Trophoblast cell (in vitro differentiated cells and primary cell): ENCODE data around the gene AATK.

Source experiments
- DNase-seq, 2 donors: peaks; one replicate each; pipeline ENCODE4 v3.0.0-alpha.2; 2016
- H2AFZ ChIP-seq: 2 replicates; pipeline ENCODE4 v1.6.1; 2013; ENCODE audit warnings: low read length, moderate library complexity, mild to moderate bottlenecking; ENCODE audit not compliant: insufficient read depth, poor library complexity
- H2AK5ac ChIP-seq: 2 replicates; pipeline ENCODE4 v1.6.1; 2013; ENCODE audit warnings: mild to moderate bottlenecking, low read length
- H2BK120ac ChIP-seq: 2 replicates; pipeline ENCODE4 v1.6.1; 2013; ENCODE audit warnings: low read length, mild to moderate bottlenecking, moderate library complexity; ENCODE audit not compliant: insufficient read depth, poor library complexity
- H2BK12ac ChIP-seq: 2 replicates; pipeline ENCODE4 v1.6.1; 2013; ENCODE audit warnings: mild to moderate bottlenecking, low read length, moderate library complexity
- H2BK5ac ChIP-seq: 2 replicates; pipeline ENCODE4 v1.6.1; 2013; ENCODE audit warnings: low read length, low read depth, moderate library complexity, mild to moderate bottlenecking; ENCODE audit not compliant: poor library complexity
- H3K14ac ChIP-seq: 2 replicates; pipeline ENCODE4 v1.6.1; 2013; ENCODE audit warnings: mild to moderate bottlenecking, low read length
- H3K18ac ChIP-seq: 2 replicates; pipeline ENCODE4 v1.6.1; 2013; ENCODE audit warnings: mild to moderate bottlenecking, low read length
- H3K23ac ChIP-seq: 2 replicates; pipeline ENCODE4 v1.6.1; 2013; ENCODE audit warnings: low read length
- H3K27ac ChIP-seq: 2 replicates; pipeline ENCODE4 v1.5.1; 2013; ENCODE audit warnings: low read depth, mild to moderate bottlenecking, inconsistent platforms, low read length, moderate library complexity
- H3K27me3 ChIP-seq: 2 replicates; pipeline ENCODE4 v1.6.1; 2013; ENCODE audit warnings: inconsistent platforms, mild to moderate bottlenecking, low read length, moderate library complexity; ENCODE audit not compliant: insufficient read depth
- H3K36me3 ChIP-seq, 2 experiments: 1 replicate in 1 of 2; 2 replicates in 1 of 2; pipeline ENCODE4 v1.6.1; 2013; ENCODE audit warnings: low read length in 2 of 2, mild to moderate bottlenecking in 2 of 2, moderate library complexity in 1 of 2; ENCODE audit not compliant: insufficient read depth in 2 of 2, control insufficient read depth in 1 of 2
- H3K4ac ChIP-seq: 2 replicates; pipeline ENCODE4 v1.6.1; 2013; ENCODE audit warnings: low read depth, mild to moderate bottlenecking, low read length, moderate library complexity
- H3K4me1 ChIP-seq, 2 experiments: 1 replicate in 1 of 2; 2 replicates in 1 of 2; pipeline ENCODE4 v1.6.1; 2013; ENCODE audit warnings: low read length in 2 of 2, mild to moderate bottlenecking in 2 of 2, moderate library complexity in 1 of 2; ENCODE audit not compliant: insufficient read depth in 2 of 2, control insufficient read depth in 1 of 2
- H3K4me2 ChIP-seq: 2 replicates; pipeline ENCODE4 v1.6.1; 2013; ENCODE audit warnings: inconsistent platforms, mild to moderate bottlenecking, low read length, moderate library complexity
- H3K4me3 ChIP-seq: 2 replicates; pipeline ENCODE4 v1.5.1; 2013; ENCODE audit warnings: mild to moderate bottlenecking, low read depth, low read length, inconsistent platforms
- H3K79me1 ChIP-seq: one replicate; pipeline ENCODE4 v1.6.1; 2013; ENCODE audit warnings: low read length
- H3K79me2 ChIP-seq: 2 replicates; pipeline ENCODE4 v1.6.1; 2013; ENCODE audit warnings: low read length, mild to moderate bottlenecking; ENCODE audit not compliant: control insufficient read depth, insufficient read depth, poor library complexity
- H3K9ac ChIP-seq: 2 replicates; pipeline ENCODE4 v1.6.1; 2013; ENCODE audit warnings: mild to moderate bottlenecking, low read length
- H3K9me3 ChIP-seq: 2 replicates; pipeline ENCODE4 v1.6.1; 2013; ENCODE audit warnings: low read depth, mild to moderate bottlenecking, control low read depth, inconsistent platforms, low read length; ENCODE audit not compliant: insufficient read depth
- H4K12ac ChIP-seq: 2 replicates; pipeline ENCODE4 v1.6.1; 2013; ENCODE audit warnings: low read depth, mild to moderate bottlenecking, low read length, moderate library complexity
- H4K8ac ChIP-seq: 2 replicates; pipeline ENCODE4 v1.6.1; 2013; ENCODE audit warnings: low read depth, mild to moderate bottlenecking, low read length, moderate library complexity
- H4K91ac ChIP-seq: one replicate; pipeline ENCODE4 v1.6.1; 2013; ENCODE audit warnings: low read depth, mild to moderate bottlenecking, low read length, moderate library complexity
- WGBS: extraction: QIAGEN DNeasy Blood & Tissue Kit; methylation state at CpG from one replicate; pipeline ENCODE4 v1.1.7; 2013; ENCODE audit warnings: missing lambda C conversion rate; ENCODE audit not compliant: insufficient read length, insufficient coverage; ENCODE audit errors: extremely low coverage; 5-methylcytosine and 5-hydroxymethylcytosine counted together

Gene AATK

GRCh38 chr17:81183807-81184206, 17.8 kb upstream of the AATK start:
- Histone ChIP-seq H3K14ac (no peak overlapping the region), H4K91ac (no peak overlapping the region), H4K8ac (no peak overlapping the region), H3K4me2 (no peak overlapping the region), H3K18ac (no peak overlapping the region), H3K4me1 (no peaks in the 10 kb centered on the region), H3K9ac (no peak overlapping the region), H3K79me1 (no peaks in the 10 kb centered on the region), H3K23ac (no peak overlapping the region), H3K27ac (no peak overlapping the region), H3K4ac (no peak overlapping the region), H2BK5ac (no peak overlapping the region), H4K12ac (no peak overlapping the region), H3K27me3 (no peaks in the 10 kb centered on the region), H3K4me3 (no peak overlapping the region), H2BK120ac (no peak overlapping the region), H2AK5ac (no peak overlapping the region), H2BK12ac (no peak overlapping the region), H3K36me3 (peaks cover 4 to 6% of the 10 kb centered on the region in 2 experiments), H3K9me3 (peaks cover 4% of the 10 kb centered on the region), H3K79me2 (no peaks in the 10 kb centered on the region), H2AFZ (no peak overlapping the region)
- no CpG with 5 or more reads among the region's 11 CpGs for WGBS
- DNase-seq: no peak

- Histone ChIP-seq H3K23ac (no peak overlapping the region), H4K12ac (no peak overlapping the region), H3K14ac (no peak overlapping the region), H2AFZ (no peak overlapping the region), H3K27ac (no peak overlapping the region), H3K9me3 (peaks cover 4% of the 10 kb centered on the region), H2BK5ac (no peak overlapping the region), H4K91ac (no peak overlapping the region), H3K4me1 (no peaks in the 10 kb centered on the region), H3K79me1 (no peaks in the 10 kb centered on the region), H3K18ac (no peak overlapping the region), H3K27me3 (no peaks in the 10 kb centered on the region), H3K4me2 (no peak overlapping the region), H3K4me3 (no peak overlapping the region), H2AK5ac (no peak overlapping the region), H3K9ac (no peak overlapping the region), H3K79me2 (no peaks in the 10 kb centered on the region), H3K4ac (no peak overlapping the region), H3K36me3 (peaks cover 1% of the 10 kb centered on the region in 2 experiments), H2BK12ac (no peak overlapping the region), H2BK120ac (no peak overlapping the region), H4K8ac (no peak overlapping the region)
- no CpG with 5 or more reads among the region's 10 CpGs for WGBS
- no peak for DNase-seq
These were observed 17.3 kb upstream of the AATK start for GRCh38 chr17:81183316-81183715.

GRCh38 chr17:81182596-81182995, 16.6 kb upstream of the AATK start:
- Histone ChIP-seq H2BK5ac (no peak overlapping the region), H4K8ac (no peak overlapping the region), H3K79me1 (no peaks in the 10 kb centered on the region), H4K91ac (no peak overlapping the region), H3K9ac (no peak overlapping the region), H3K4me3 (no peak overlapping the region), H3K4ac (no peak overlapping the region), H3K18ac (no peak overlapping the region), H3K27me3 (no peaks in the 10 kb centered on the region), H3K27ac (no peak overlapping the region), H2AK5ac (no peak overlapping the region), H3K79me2 (no peaks in the 10 kb centered on the region), H3K36me3 (no peaks in the 10 kb centered on the region), H2BK120ac (no peak overlapping the region), H2BK12ac (no peak overlapping the region), H2AFZ (no peak overlapping the region), H3K14ac (no peak overlapping the region), H3K4me1 (no peaks in the 10 kb centered on the region), H3K23ac (no peak overlapping the region), H3K9me3 (peaks cover 4% of the 10 kb centered on the region), H4K12ac (no peak overlapping the region), H3K4me2 (no peak overlapping the region)
- WGBS: no CpG with 5 or more reads among the region's 5 CpGs
- no peak for DNase-seq

GRCh38 chr17:81181811-81182185, 15.8 kb upstream of the AATK start:
- Histone ChIP-seq H2AFZ (no peak overlapping the region), H2BK120ac (no peak overlapping the region), H4K91ac (no peak overlapping the region), H3K79me1 (no peaks in the 10 kb centered on the region), H3K9me3 (peaks cover 4% of the 10 kb centered on the region), H3K27ac (no peak overlapping the region), H2BK12ac (no peak overlapping the region), H3K18ac (no peak overlapping the region), H4K12ac (no peak overlapping the region), H3K36me3 (no peaks in the 10 kb centered on the region), H3K27me3 (no peaks in the 10 kb centered on the region), H3K4me3 (peak overlapping the region; percentile 44), H3K79me2 (no peaks in the 10 kb centered on the region), H3K9ac (no peak overlapping the region), H3K14ac (no peak overlapping the region), H3K4ac (no peak overlapping the region), H2AK5ac (no peak overlapping the region), H4K8ac (no peak overlapping the region), H2BK5ac (no peak overlapping the region), H3K4me2 (no peak overlapping the region), H3K4me1 (no peaks in the 10 kb centered on the region), H3K23ac (no peak overlapping the region)
- no CpG with 5 or more reads among the region's 19 CpGs for WGBS
- DNase-seq: no peak
